NCI-H128 (cell line): Measurements from ENCODE around the gene MBD6.

Experiments
- DNase-seq: peaks from one replicate; lab custom pipeline; 2025; ENCODE audit not compliant: unreplicated experiment; lab: John Stamatoyannopoulos, UW

MBD6 gene

DNA sequence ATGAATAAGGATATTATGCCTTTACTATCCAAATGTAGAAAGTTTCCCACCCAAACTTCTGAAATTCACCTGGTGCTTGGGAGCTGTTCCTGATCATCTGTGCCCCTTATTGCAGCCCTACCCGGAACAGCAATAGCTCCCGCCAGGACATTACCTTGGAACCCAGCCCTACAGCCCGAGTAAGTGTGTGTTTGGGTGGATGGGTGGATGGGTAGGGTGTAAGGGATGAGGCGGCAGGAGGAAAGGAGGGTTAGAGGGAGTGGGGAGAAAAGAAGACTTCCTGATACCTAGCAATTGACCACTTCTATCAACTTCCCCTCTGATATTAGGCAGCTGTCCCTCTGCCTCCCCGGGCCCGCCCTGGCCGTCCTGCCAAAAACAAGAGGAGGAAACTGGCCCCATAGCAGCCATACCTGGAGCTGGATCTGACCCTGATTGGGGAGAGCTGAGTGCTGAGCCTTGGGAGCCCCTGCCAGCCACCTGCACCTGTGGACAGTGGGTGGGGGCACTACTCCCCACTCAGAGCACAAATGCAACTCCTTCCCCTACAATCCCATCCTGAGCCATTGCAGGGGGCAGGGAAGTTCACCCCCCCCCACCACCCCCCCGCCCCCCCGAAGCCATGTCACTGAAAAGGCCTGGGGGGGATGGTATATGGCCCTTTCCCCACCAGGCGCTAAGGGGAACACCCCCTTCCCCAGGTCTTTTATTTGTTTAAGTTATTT is 6.4 kb downstream of the MBD6 start:
- no peak for DNase-seq

DNA sequence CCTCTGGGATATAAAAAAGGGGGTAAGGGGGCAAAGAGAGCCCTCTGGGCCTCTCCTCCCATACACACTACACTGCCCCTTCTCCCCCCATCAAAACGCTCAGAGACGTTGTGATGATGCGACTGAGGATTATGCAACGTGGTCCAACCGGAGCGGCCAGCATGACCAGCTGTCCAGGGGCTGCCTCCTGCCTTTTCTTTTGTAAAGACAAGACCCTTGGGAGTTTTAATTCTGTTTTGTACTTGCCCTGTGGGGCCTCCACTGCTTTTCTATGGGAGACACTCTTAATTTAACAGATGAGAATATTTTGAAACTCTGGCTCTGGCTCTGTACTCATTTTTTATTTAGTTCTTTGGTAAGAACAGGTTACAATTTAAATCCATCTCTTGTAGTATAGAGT is 7.2 kb downstream of the MBD6 start:
- no peak for DNase-seq

DNA sequence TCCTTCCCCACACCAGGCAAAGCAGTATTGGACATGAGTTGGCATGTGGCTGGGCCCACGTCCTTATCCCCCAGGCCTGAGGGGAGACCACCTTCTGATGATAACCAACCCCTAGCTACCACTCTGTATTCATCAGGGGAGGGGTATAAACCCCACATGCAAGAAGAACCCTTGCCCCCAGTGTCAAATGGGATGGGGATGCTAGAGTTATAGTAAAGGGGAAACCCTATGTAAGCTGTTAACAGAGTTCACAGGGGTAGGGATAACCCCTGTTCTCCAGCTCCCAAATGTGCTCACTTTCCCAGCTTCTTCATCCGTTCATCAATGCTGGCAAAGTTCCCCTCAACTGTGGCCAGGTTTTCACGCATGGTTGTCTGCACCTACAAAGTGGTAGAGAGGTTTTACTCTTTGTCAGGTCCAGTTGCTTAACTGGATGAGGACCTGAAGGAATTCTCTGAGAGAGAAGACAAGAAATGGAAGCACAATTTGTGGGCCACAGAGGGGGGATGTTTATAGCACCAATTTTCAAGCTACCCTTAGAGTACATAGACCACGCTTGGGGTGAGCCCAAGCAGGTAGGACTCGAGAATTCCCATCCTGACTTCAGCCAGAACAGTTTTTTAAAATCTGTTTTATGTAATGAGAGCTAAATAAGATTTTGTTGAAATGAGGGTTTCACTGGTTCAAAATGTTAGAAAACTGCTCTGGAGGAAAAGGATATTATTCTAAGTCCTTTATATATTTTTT is 7.9 kb downstream of the MBD6 start:
- DNase-seq = no peak

DNA sequence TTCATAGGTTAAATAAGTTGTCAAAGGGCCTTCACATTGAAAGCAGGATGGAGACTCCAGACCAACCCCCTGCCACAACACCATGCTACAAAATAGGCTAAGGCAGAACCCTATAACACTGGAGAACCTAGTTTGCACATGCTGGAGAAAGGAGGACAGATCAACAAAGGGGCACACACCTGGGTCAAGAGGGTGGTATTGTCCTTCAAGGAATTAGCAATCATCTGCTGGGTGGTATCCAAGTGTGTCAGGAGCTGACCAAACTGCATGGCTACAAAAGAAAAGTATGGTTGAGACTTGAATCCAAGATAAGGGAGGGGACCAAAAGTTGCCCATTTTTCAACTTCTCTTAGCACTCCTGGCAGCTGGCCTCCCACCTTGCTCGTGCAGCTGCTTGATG is 9.2 kb downstream of the MBD6 start:
- no peak for DNase-seq

DNA sequence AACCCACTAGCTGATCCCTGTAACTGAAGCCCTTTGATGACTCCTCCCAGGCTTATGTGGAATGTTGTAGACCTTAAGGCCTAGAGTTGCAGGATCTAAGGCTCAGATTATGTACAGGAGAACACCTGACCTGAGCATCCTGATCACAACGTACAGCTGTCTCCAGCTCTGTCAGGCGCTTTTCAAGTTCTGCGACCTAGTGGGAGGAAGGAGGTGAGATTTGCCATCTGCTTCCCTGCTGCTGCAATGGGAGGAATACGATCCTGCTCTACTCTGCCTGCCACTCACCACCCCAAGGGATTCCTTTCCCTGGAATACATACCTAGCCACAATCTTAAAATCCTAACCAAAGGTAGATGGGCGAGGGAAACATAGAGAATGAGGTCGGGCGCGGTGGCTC is 10.5 kb downstream of the MBD6 start:
- no peak for DNase-seq

DNA sequence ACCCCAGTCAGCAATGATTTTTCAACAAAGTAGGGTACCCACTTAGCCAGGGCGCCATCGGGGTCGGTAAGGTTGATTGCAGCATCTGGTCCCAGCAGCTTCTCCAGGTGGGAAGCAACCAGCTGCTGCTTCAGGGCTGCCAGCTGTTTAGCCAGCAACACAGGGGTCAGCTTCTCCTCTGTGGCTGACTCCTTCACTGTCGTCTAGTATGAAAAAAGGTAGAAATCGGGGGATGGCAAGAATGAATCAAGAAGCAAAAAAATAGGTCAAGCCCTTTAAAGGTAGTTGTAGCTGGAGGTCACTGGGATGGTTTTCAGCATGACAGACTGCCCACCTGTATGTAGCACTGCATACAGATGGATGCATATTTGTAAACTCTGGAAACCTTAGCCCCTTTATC is 11.6 kb downstream of the MBD6 start:
- DNase-seq = no peak

DNA sequence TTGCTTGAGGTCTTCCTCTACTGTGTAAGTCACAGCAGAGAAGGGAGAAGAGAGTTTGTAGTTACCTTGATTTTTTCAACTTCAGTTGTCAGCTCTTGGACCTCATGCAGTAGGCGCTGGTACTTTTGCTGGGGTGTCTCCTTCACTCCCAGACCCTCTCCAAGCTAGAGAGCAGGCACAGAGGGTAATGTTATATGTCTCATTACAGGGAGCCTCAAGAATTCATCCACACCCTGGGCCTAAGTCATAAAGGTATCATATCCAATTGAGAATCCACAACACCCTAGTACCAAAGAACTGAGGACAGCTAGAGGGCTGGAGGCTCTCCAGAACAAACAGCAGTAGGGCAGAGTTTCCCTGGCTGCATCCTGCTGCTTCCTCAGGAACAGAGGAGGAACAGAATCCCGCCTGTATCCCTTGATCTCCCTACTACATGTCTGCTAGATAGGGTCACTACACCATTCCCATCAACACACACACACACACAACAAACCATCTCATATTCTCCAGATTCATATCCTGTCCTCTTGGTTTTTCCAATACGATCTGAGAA is 12.4 kb downstream of the MBD6 start:
- DNase-seq = no peak

DNA sequence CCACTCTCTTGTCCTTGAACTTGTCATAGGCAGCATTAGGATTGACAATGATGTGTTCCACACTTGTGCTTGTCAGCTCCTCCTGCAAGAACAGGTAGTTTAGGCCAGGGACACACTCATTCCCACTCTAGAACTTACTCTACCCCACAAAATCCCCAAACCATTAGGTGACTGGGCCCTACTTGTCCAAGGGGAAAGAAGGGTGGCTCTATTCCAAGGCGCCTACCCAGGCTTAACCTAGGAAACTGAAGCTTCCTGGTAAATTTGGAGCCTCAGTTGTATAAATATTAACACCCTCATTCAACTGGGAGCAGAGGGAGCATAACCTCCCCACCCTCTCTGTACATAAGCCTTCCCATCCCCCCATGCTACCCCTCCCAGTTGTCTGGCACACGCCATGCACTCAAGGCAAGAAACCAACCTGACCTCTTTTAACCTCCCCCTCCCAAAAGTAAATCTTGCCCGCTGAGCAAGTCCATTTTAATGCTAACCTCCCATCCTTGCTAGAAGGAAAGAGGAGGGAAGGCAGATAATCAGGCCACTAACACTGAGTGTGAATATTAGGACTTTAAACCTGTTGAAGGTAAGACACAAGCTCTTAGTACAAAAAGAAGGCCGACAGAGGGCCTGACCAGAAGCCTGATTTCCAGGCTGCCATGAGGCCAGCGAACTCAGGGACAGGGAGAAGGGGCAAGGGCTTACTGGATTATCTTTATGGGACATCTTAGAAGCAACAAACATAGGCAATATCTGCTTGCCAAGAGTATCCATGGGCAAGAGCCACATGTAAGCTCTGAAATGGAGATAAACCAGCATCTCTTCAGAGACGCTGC is 13.4 kb downstream of the MBD6 start:
- DNase-seq = no peak

DNA sequence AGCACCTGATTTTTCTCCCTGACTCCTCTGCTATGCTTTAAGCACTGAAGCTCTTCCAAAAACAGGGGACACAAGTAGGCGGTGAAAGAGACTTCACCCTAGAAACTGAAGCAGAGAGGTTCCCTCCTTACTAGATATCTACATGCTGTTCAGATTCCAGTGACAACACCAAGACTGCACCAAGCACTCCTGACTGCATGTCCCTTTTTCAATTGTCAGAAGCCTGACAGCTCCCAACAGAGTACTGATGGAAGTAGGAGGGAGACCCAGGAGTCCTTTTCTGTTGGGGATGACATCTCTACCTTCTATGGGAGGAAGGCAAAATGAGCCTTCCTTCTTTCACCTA is 13.9 kb downstream of the MBD6 start:
- DNase-seq = no peak

- DNase-seq = no peak
Observed at GRCh38 chr12:57539134-57539768, 16.6 kb downstream of the MBD6 start.

- DNase-seq = no peak
Observed at GRCh38 chr12:57541001-57541400, 18.4 kb downstream of the MBD6 start.

DNA sequence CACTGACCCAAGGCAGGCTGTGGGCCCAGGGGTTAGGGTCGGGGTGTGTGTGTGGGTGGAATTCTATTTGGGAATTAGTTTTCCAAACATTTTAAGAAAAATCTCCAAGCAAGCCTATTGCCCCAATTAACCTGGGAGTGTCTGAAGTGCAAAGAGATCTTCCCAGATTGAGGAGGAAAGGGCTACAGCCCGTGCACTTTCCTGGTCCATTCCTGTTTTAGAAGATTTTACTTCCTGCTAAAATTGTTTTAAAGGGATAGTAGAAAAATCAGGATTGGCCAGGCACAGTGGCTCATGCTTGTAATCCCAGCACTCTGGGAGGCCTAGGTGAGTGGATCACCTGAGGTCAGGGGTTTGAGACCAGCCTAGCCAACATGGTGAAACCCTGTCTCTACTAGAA is 19.1 kb downstream of the MBD6 start:
- no peak for DNase-seq

DNA sequence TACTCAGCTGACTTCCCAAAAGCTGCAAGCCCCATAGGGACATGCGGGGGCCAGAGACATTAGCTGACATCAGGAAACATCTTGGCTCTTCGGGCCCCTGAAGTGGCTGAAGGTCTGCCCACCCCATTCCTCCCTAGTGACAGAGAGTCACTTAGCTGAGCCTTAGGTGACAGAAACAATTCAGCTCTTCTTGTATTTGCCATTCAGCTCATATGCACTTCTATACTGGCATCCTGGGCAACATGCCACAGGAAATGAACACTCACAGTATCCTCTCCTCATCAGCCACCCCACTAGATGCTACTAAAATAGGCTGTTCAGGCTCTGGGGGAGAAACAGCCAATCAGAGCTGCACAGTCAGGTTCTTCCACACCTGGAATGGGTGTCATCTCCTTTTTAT is 21.0 kb downstream of the MBD6 start:
- no peak for DNase-seq

GRCh38 chr12:57545809-57546437 is 23.3 kb downstream of the MBD6 start:
- no peak for DNase-seq

DNA sequence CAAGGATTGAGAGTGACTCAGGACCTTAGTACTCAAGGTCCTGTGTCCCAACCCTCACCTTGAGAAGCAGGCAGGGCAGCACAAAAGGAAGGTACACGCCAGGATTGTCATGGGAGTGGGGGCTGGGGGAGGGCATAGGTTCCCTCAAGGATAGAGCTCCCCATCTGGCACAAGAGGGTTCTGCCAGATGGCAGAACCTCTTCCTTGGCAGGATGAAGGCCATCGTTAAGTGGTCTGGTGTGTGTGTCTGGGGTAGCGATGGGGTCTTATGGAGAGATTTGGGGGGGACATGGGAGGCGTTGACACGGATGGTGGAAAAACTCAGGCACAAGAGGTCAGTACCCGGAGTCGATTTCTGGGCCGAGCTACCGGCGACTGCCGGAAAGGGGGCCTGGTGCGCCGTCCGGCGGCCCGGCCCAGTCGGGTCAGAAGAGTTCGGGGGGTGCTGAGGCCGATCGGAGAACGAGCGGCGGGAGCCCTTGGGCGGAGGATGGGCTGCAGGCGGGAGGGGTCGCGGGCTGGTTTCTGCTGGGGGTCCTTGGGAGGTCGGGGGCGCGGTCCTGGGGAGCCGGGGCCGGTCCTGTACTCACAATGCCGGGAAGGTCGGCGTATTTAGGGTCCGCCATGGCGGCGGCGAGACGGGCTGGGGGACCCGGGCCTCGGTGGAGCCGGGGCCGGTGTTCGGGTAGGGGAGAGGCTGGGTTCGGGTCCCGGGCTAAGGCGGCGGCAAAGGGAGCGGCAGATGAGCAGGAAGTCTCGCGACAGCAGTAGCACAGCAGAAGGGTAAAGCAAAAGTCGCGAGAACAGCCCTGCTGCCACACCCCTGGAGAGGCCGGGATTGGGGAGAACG is 24.0 kb downstream of the MBD6 start, which contains the start of gene DCTN2:
Gene DCTN2, minus strand, starts transcription at position 755 of the 850 bp plus-strand sequence. Its CDS starts 129 bp downstream, at position 626.
- peak; percentile 96 for DNase-seq

GRCh38 chr12:57547288-57548012 is 24.8 kb downstream of the MBD6 start:
- DNase-seq = no peak

DNA sequence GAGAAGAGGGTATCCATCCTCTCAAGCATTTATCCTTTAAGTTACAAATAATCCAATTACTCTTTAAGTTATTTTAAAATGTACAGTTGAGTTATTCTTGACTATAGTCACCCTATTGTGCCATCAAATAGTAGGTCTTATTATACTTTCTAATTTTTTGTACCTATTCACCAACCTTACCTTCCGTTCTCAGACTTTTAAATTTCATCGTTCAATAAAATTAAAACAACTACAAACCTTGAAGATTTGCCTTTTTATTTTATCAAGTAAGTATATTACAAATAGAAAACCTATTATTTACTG is 25.3 kb downstream of the MBD6 start:
- DNase-seq = no peak

GRCh38 chr12:57548488-57548887 is 25.9 kb downstream of the MBD6 start:
- DNase-seq = no peak

DNA sequence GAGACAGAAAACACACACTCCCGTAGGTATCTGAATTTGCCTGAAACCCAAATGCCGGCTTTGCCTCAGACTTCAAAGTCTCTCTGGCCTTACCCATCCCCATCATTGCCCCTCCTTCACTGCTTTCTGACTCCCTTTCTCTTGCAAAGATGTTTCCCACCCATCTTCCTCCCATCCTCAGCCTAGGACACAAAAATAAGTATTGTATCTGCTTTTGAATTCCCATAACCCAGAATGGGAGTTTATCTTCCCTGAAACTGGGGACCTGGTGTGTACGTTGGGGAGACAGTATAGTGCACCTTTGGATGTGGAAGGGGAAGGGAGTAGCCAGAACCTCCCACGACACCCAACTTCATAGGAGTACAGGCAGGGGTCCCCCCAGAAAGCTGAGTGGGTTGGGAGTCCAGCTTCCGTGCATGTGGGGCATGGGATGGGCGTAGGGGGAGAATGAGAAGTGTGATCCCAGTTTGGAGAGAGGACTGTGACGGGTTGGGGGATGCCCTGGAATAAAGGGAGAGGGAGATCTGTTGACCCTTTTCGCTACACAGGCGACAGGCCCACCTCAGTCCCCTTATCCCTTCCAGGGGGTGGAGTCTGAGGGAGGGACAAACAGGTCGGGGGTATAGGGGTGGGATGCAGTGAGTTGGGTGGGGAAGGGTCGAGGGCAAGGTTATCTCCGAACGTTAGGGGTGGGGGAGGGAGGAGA is 26.7 kb downstream of the MBD6 start:
- no peak for DNase-seq
